Effector memory CD8-positive, alpha-beta T cell (primary cell): ENCODE results near the gene MESD.

Experiments used
- ATAC-seq: fragments of 150-1000 bp; cut with Tn5 transposase; replicated peaks from 2 replicates; pipeline ENCODE4 v1.10.0; 2021; ENCODE audit warnings: mild to moderate bottlenecking, moderate library complexity
- DNase-seq, 3 experiments: peaks; one replicate each; pipeline ENCODE4 v3.0.0; 2021
- H3K27ac Mint-ChIP-seq, 2 donors: one replicate each; pipeline ENCODE4 v1.8.0; 2022; ENCODE audit warnings: mild to moderate bottlenecking in 2 of 2, mixed read lengths in 2 of 2, moderate library complexity in 2 of 2
- H3K27me3 Mint-ChIP-seq, 2 donors: one replicate each; pipeline ENCODE4 v1.8.0; 2022; ENCODE audit warnings: mixed read lengths in 2 of 2
- H3K36me3 Mint-ChIP-seq: one replicate; pipeline ENCODE4 v1.8.0; 2022; ENCODE audit warnings: mild to moderate bottlenecking, moderate library complexity, mixed read lengths; ENCODE audit not compliant: insufficient read depth
- H3K4me1 Mint-ChIP-seq, 2 donors: one replicate each; pipeline ENCODE4 v1.8.0; 2022; ENCODE audit warnings: low read depth in 2 of 2, mixed read lengths in 2 of 2
- H3K4me3 Mint-ChIP-seq, 2 donors: one replicate each; pipeline ENCODE4 v1.8.0; 2022; ENCODE audit warnings: mild to moderate bottlenecking in 2 of 2, mixed read lengths in 2 of 2, moderate library complexity in 2 of 2
- H3K9me3 Mint-ChIP-seq, 2 donors: one replicate each; pipeline ENCODE4 v1.8.0; 2022; ENCODE audit warnings: mixed read lengths in 2 of 2

The MESD gene

GRCh38 chr15:80929225-80929624 is 60.4 kb downstream of the MESD start:
- no peaks in the 10 kb centered on the region for H3K4me1 Mint-ChIP-seq
- no peaks in the 10 kb centered on the region for H3K36me3 Mint-ChIP-seq
- DNase-seq (no peak), ATAC-seq (no peak)
- no peak overlapping the region for H3K4me3 Mint-ChIP-seq
- H3K27me3 Mint-ChIP-seq, result no peaks in the 10 kb centered on the region
- H3K9me3 Mint-ChIP-seq, result no peaks in the 10 kb centered on the region
- H3K27ac Mint-ChIP-seq, result no peak overlapping the region

DNA sequence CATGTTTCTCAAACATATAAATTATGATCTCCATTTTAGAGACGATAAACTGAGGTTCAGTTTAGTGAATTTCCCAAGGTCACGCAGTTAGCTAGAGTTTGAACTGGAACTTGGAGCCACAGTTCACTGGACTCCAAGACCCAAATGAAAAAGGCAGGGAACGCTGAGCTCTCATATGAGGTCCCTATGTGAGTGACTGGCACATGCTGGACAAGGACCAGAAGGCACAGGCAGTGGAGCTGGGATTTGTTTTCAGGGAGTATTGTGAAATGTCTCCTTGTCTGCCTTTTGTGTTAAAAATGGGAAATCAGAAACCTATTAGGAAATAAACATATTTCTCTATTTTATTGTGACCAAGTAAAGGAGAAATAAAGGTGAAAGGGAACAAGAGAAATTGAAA is 63.5 kb downstream of the MESD start:
- Mint-ChIP-seq H3K4me1 (peaks cover 3 to 11% of the 10 kb centered on the region in 2 donors), H3K27me3 (no peaks in the 10 kb centered on the region), H3K27ac (no peak overlapping the region), H3K9me3 (no peaks in the 10 kb centered on the region), H3K4me3 (no peak overlapping the region), H3K36me3 (no peaks in the 10 kb centered on the region)
- DNase-seq (no peak), ATAC-seq (no peak)

DNA sequence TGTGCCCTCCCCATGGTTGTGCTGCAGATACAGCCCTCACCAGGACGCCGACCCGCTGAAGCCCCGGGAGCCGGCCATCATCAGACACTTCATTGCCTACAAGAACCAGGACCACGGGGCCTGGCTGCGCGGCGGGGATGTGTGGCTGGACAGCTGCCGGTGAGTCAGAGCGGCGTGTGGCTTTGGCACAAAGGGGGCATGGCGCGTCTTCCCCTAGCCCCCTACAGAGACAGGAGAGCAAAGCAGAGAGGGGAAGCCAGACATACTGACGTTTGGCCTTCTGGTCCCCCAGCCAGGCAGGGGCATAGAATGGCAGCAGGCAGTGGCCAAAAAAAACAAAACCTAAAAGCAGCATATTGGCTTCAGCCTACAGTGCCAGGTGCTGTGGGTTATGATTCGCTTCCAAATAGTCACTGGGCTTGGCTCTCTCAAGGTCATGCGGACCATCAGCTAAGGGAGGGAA is 64.0 kb downstream of the MESD start:
- H3K27me3 Mint-ChIP-seq, result no peaks in the 10 kb centered on the region

GRCh38 chr15:80924278-80924677 is 65.3 kb downstream of the MESD start:
- Mint-ChIP-seq H3K27ac (no peak overlapping the region), H3K9me3 (no peaks in the 10 kb centered on the region), H3K36me3 (no peaks in the 10 kb centered on the region), H3K4me3 (no peak overlapping the region), H3K27me3 (no peaks in the 10 kb centered on the region), H3K4me1 (peaks cover 16 to 23% of the 10 kb centered on the region in 2 donors)
- DNase-seq (no peak), ATAC-seq (no peak)

More for the DNA sequence above, 64.0 kb downstream of the MESD start:
- Mint-ChIP-seq H3K36me3 (no peaks in the 10 kb centered on the region), H3K27ac (no peak overlapping the region), H3K9me3 (no peaks in the 10 kb centered on the region), H3K4me1 (peaks cover 8 to 15% of the 10 kb centered on the region in 2 donors), H3K4me3 (no peak overlapping the region)
- DNase-seq (no peak), ATAC-seq (no peak)

GRCh38 chr15:80923668-80924067 is 66.0 kb downstream of the MESD start:
- H3K36me3 Mint-ChIP-seq, result no peaks in the 10 kb centered on the region
- peaks cover 16 to 23% of the 10 kb centered on the region in 2 donors for H3K4me1 Mint-ChIP-seq
- DNase-seq (no peak), ATAC-seq (no peak)
- H3K9me3 Mint-ChIP-seq, result no peaks in the 10 kb centered on the region
- H3K27ac Mint-ChIP-seq, result no peak overlapping the region
- no peaks in the 10 kb centered on the region for H3K27me3 Mint-ChIP-seq
- no peak overlapping the region for H3K4me3 Mint-ChIP-seq

GRCh38 chr15:80921736-80922410 is 67.7 kb downstream of the MESD start:
- H3K4me1 Mint-ChIP-seq, result peaks cover 16 to 23% of the 10 kb centered on the region in 2 donors
- no peak for ATAC-seq

GRCh38 chr15:80920271-80920699 is 69.3 kb downstream of the MESD start:
- Mint-ChIP-seq H3K27me3 (no peaks in the 10 kb centered on the region), H3K4me1 (peaks cover 16 to 23% of the 10 kb centered on the region in 2 donors), H3K27ac (peak overlapping the region; percentile 84 to 87), H3K4me3 (peak overlapping the region; percentile 10 to 15), H3K9me3 (no peaks in the 10 kb centered on the region), H3K36me3 (no peaks in the 10 kb centered on the region)
- DNase-seq, result peak in 1 of 3 experiments; percentile 1
- peak; percentile 37 for ATAC-seq

More at GRCh38 chr15:80921736-80922410, 67.7 kb downstream of the MESD start:
- Mint-ChIP-seq H3K9me3 (no peaks in the 10 kb centered on the region), H3K27me3 (no peaks in the 10 kb centered on the region), H3K4me3 (no peak overlapping the region), H3K27ac (no peak overlapping the region), H3K36me3 (no peaks in the 10 kb centered on the region)
- DNase-seq, result no peak

DNA sequence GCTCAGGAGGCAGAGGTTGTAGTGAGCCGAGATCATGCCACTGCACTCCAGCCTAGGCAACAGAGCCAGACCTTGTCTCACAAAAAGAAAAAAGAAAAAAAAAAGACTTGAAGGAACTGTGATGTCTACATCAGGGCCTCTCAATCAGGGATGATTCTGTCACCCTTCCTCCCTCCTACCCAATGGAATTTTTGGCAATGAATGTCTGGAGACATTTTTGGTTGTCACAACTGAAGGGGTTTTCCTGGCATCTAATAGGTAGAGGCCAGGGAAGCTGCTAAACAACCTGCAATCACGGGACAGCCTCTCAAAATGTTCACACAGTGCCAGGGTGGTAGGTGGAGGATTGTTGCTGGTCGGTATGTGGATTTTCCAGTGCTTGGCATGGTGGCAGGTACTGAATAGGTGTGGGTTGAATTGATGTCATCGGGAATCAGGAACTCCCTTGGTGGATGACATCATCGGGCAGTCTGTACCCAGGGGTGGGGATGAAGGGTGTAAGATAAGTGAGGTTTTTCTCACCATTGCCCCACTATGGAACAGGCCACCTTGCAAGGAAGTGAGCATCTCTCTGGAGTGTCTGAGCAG is 71.3 kb downstream of the MESD start:
- Mint-ChIP-seq H3K4me3 (no peak overlapping the region), H3K27ac (peak overlapping the region; percentile 47 to 52), H3K36me3 (no peaks in the 10 kb centered on the region), H3K9me3 (no peaks in the 10 kb centered on the region), H3K27me3 (no peaks in the 10 kb centered on the region), H3K4me1 (peaks cover 16 to 23% of the 10 kb centered on the region in 2 donors)
- DNase-seq (no peak), ATAC-seq (no peak)

DNA sequence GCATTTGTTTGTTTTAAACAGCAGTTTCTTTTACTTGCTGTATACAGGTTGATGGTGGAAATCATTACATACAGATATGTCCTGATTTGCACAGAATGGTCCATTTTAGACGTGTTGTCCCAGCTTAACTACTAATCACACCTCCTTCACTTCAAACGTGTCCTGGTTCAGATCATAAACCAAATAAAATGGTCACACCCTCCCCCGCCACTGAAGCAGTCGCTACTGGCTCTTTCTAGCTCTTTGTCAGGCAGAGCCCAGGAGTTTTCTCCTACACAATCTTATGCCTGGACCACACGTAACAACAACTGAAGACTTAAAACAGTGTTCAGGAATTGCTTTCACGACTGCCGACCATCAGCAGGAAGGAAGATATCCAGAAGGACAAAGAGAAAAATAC is 73.6 kb downstream of the MESD start:
- Mint-ChIP-seq H3K4me1 (peaks cover 11 to 19% of the 10 kb centered on the region in 2 donors), H3K27me3 (no peaks in the 10 kb centered on the region), H3K4me3 (no peak overlapping the region), H3K27ac (no peak overlapping the region), H3K9me3 (no peaks in the 10 kb centered on the region), H3K36me3 (peaks cover under 1% of the 10 kb centered on the region)
- no peak for ATAC-seq
- no peak for DNase-seq

DNA sequence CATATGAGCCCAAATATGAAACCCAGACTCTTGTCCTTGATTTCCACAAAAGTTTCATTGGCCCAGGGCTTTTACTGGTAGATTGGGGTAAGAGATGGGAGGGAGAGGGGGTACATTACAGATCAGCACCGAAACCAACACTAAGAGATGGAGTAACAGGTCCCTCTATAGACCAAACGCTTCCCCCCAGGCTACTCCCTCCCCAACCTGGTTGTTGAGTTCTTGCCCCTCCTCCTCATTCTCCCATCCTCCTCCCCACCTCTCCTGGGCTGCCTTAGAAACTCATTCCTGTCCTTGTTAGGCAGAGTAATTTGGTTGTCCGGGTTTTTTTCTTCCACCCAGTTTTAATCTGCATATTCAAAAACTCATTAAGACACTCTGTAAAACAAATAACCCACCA is 74.1 kb downstream of the MESD start:
- Mint-ChIP-seq H3K27ac (peak overlapping the region in 1 of 2 donors; percentile 38), H3K27me3 (no peaks in the 10 kb centered on the region), H3K9me3 (no peaks in the 10 kb centered on the region), H3K36me3 (peaks cover 3% of the 10 kb centered on the region), H3K4me3 (no peak overlapping the region), H3K4me1 (peaks cover 6 to 13% of the 10 kb centered on the region in 2 donors)
- DNase-seq (no peak), ATAC-seq (no peak)

- H3K27ac Mint-ChIP-seq, result no peak overlapping the region
- ATAC-seq (no peak), DNase-seq (no peak)
- H3K36me3 Mint-ChIP-seq, result peaks cover 3% of the 10 kb centered on the region
- H3K27me3 Mint-ChIP-seq, result no peaks in the 10 kb centered on the region
- H3K4me1 Mint-ChIP-seq, result peaks cover 0 to 7% of the 10 kb centered on the region in 2 donors
- no peaks in the 10 kb centered on the region for H3K9me3 Mint-ChIP-seq
- H3K4me3 Mint-ChIP-seq, result no peak overlapping the region
Observed at GRCh38 chr15:80913541-80913940, 76.1 kb downstream of the MESD start.

- Mint-ChIP-seq H3K27me3 (no peaks in the 10 kb centered on the region), H3K4me3 (no peak overlapping the region), H3K27ac (no peak overlapping the region), H3K9me3 (no peaks in the 10 kb centered on the region), H3K36me3 (peaks cover 3% of the 10 kb centered on the region), H3K4me1 (peaks cover 0 to 7% of the 10 kb centered on the region in 2 donors)
- ATAC-seq, result no peak
- DNase-seq, result no peak
Observed at GRCh38 chr15:80912673-80913072, 76.9 kb downstream of the MESD start.

GRCh38 chr15:80911821-80912220 is 77.8 kb downstream of the MESD start:
- H3K9me3 Mint-ChIP-seq, result no peaks in the 10 kb centered on the region
- DNase-seq, result no peak
- no peaks in the 10 kb centered on the region for H3K27me3 Mint-ChIP-seq
- H3K36me3 Mint-ChIP-seq, result peaks cover 3% of the 10 kb centered on the region
- H3K4me1 Mint-ChIP-seq, result peaks cover 0 to 7% of the 10 kb centered on the region in 2 donors
- ATAC-seq, result no peak
- no peak overlapping the region for H3K4me3 Mint-ChIP-seq
- H3K27ac Mint-ChIP-seq, result no peak overlapping the region

GRCh38 chr15:80906159-80906766 is 83.4 kb downstream of the MESD start:
- no peak for ATAC-seq
- no peak for DNase-seq
- H3K9me3 Mint-ChIP-seq, result no peaks in the 10 kb centered on the region
- H3K36me3 Mint-ChIP-seq, result peaks cover 3% of the 10 kb centered on the region
- no peak overlapping the region for H3K27ac Mint-ChIP-seq
- no peaks in the 10 kb centered on the region for H3K27me3 Mint-ChIP-seq
- no peak overlapping the region for H3K4me3 Mint-ChIP-seq
- H3K4me1 Mint-ChIP-seq, result peaks cover 0 to 3% of the 10 kb centered on the region in 2 donors
